NCI-H526 treated with DMSO at 0.1 percent for 48 hours (cell line): Measurements from ENCODE around the gene STK25.
"Not testable (repeated sequence)": the region's sequence is repeated elsewhere in the genome, so short reads cannot be mapped to it uniquely, and the experiment has no call there.

ENCODE experiments used
- DNase-seq: peaks from one replicate; lab custom pipeline; 2025; lab: John Stamatoyannopoulos, UW

STK25 gene

DNA sequence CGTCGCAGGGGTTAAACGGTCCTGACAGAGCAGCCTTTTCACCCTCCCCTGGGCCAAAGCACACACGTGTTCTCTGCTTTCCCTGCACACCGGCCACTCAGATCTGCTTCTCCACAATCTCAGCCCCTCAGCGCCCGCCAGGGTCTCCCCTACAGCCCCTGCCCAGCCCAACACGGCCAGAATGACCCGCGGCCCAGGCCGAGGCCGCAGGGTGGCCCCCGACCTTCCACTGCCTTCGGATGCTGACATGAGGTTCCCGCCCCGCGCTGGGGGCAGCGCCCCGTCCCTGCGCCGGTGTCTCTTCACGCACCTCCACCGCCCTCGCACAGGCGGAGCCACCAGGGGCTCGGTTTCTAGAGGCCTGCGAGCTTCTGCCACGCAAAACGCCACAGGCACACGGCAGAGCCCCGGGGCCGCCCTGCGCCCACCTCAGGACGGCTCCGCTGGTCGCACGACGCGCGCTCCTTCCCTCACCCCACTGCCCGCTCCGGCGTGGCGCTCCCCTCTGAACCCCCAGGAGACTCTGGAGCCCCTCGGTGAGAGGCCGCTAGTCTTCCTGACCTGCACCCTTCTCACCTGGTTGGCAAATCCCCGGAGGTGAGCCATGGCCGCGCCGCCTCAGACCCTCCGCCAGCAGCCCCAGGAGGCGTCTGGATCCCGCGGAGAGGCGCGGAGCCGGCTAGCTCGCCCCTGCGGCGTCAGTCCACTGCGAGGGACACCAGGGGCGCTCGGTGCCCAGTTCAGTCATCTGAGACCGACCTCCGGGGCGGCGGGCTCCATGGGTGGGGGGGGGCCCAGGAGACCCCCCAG lies 749 bp downstream of the STK25 start:
- no peak for DNase-seq

DNA sequence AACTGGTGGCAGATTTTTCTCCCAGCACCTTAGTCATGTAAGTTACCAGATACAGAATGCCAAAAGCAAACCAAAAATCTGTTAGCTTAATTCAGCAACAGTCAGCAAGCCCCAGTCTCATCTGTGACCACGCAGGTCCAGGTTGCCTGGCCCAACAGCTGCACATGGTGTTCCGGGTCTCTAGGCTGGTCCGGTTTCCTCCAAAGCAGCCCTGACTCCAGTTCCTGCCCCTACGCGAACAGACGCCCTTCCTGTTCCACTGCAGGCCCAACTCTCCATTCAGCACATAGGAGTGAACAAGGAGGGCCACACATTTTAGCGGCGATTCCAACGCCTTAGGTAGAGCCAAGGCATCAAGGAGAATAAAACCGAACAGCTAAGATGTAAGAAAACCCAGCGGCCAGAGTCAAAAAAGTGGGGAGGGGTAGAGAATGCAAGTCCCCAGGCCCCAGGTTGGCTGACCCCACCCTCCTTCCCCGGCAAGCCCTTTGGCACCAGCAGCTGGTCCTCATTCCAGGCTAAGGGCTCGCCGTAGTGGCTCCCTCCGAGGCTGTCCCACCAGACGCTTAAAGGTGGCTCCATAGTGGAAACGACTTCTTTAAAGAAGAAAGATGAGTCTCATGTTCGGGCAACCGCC lies 1.5 kb downstream of the STK25 start:
- no peak for DNase-seq

DNA sequence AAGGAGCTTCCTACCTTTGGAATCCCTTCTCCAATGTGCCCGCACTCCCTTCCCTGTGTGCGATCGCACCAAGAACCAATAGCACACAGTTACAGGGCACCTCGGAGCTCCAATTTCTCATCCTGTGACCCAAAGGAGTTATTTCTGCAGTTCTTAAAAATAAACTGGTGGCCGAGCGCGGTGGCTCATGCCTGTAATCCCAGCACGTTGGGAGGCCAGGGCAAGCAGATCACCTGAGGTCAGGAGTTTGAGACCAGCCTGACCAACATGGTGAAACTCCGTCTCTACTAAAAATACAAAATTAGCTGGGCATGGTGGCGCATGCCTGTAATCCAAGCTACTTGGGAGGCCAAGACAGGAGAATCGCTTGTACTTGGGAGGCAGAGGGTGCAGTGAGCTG lies 2.1 kb downstream of the STK25 start:
- not testable (repeated sequence) for DNase-seq

DNA sequence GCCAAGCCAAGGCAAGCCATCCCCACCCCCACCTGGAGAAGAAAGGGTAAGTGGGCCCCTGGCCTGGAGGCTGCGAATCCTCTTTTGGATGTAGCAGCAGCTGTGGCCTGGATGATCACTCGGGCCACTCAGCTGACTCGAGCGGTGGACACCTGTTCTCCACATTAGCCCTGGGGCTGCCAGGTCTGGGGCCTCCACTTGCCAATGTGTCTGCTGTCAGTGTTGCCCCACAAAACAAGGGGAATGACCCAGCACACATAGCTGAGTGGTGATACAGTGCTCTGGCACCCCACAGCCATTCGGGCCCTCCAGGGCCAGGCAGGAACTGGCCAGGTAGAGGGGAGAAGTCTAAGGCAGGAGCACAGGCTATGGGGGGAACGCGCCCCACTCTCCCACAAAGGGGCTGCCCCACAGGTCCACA lies 2.6 kb downstream of the STK25 start:
- no peak for DNase-seq

DNA sequence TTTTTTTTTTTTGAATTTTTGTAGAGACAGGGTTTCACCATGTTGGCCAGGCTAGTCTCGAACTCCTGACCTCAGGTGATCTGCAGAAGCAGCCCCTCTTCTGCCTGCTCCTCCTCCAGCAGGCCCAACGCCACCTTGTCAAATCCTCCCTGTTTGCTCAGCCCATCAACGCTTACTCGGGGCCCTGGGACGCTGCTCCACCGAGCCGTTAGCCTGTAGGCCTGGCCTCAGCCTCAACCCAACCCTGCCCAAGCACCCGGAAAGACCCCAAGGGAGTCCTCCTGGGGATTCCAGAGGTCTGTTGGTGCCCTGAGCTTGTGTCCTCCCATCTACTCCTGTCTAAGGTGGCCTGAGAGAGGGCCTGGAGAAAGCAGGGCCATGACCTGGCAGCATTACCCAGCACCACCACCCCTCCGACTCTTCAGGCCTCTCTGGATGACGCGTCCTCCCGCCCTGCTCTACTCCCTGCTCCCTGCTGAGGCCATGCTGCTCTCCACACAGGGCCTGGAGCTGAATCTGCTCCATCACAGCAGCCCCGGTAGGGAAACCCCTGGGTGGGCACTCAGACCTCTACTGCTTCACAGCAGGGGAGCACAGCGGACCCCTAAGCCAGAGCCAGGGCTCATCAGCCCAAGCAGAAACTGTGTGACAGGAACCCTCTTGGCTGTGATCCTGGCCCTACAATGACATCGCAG lies 3.2 kb downstream of the STK25 start:
- DNase-seq, result no peak

DNA sequence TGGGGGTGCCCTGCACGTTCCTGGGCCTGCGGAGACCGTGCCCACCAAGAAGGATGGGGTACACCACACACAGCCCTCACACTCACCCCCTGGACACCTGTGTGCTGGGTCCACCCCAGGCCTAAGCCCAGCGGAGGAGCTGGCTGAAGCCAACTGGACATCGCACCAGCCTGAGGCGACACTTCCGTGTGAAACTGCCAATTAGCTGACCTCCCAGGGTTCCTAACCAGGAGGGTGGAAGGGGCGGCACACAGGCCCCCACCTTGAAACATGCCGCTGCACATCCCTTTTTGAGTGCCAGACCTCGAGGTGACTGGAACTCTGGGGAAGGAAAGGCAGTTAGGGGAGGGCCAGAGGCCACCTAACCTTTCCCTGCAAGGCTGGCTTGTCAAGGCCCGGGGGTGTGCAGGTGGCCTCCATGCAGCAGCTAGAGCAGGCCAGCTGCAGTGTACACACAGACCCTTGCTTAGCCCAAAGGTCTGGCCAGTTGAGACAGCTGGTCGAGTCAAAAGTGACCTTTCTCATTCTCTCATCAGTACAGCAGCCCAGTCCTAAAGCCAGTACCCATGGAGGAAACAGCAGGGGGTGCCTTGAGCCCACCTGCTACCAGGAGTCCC lies 4.5 kb downstream of the STK25 start:
- DNase-seq, result no peak

DNA sequence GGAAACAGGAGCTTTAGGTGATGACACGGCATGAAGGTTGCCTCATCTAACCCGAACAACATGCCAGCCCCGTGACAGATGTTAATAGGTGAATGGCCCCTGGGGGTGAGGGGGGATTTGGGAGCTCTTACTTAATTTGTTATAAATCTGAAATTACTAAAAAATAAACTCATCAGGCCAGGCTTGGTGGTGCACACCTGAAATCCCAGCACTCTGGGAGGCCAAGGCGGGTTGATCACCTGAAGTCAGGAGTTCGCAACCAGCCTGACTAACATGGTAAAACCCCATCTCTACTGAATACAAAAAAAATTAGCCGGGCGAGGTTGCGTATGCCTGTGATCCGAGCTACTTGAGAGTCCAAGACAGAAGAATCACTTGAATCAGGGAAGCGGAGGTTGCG lies 6.1 kb downstream of the STK25 start:
- DNase-seq, result no peak

DNA sequence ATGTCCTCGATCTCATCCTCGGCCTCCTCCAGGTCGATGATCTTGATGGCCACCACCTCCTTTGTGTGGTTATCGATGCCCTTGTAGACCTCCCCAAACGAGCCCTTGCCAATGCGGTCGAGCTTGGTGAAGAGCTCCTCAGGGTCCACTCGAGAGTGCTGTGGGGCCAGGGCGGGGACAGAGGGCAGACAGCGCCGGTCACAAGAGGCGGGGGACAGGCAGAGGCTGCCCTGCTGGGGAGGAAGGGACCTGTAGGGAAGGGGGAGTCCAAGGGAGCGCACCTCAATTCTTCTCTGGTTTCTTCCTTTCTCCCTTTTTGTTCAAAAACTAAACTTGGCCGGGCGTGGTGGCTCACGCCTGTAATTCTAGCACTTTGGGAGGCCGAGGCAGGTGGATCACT lies 6.8 kb downstream of the STK25 start:
- DNase-seq, result no peak

DNA sequence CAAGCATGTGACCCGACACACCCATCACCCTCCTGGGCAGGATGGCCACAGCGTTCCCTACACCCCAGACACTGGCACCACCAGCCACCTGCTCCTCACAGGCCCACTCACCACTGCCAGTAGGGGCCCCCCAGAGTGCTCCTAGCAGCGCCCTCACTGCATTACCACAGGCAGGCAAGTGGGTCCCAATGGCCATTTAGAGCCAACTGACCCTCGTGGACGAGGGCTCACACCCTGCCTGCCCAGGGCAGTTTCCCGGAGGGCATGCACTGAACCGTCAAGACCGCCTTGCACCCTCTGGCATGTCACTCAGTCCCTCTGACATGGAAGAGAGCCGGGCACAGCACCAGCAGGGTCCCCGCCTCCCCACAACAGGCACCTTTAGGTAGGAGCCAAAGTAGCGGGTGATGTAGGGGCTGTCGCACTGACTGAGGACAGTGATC lies 7.3 kb downstream of the STK25 start:
- DNase-seq, result no peak

DNA sequence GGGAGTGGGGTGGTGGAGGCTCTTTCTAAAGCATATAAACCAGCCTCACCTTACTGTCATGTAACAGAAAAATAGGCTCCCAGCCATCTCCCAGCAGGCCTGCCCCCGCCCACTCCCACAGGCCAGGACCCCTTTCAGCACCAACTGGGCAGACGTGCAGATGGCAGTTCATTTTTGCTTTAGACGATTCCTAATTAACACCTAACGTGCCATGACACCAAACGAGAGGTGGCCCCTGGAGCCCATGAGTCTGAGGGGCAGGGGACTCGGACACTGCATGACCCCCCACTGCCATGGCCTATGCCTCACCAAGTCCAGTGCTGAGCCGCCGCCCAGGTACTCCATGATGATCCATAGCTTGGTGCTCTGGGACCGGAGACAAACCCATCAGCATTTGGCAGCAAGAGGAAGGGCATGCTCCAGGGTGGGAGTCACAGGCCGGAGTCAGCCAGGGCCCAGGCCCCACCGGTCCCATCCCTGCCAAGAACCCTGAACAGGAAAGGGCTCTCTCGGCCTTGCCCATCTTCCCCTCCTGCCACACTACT lies 7.9 kb downstream of the STK25 start:
- DNase-seq, result no peak

DNA sequence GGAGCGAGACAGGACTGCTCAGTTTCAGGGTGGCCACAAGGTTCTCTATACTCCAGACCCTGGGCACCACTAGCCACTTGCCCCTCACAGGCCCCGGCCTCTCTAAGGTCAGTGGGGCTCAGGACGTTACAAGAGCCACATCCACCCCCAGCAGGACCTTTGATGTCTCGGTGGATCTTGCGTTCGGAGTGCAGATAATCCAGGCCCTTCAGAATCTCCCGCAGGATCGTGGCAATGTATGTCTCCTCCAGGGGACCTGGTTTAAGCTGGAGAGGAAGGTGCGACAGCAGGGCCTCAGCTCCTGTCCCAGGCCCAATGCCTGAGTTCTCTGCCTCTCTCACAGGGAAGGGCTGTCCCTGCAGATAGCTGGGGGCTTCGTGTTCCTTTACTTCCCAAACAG lies 8.4 kb downstream of the STK25 start:
- no peak for DNase-seq

DNA sequence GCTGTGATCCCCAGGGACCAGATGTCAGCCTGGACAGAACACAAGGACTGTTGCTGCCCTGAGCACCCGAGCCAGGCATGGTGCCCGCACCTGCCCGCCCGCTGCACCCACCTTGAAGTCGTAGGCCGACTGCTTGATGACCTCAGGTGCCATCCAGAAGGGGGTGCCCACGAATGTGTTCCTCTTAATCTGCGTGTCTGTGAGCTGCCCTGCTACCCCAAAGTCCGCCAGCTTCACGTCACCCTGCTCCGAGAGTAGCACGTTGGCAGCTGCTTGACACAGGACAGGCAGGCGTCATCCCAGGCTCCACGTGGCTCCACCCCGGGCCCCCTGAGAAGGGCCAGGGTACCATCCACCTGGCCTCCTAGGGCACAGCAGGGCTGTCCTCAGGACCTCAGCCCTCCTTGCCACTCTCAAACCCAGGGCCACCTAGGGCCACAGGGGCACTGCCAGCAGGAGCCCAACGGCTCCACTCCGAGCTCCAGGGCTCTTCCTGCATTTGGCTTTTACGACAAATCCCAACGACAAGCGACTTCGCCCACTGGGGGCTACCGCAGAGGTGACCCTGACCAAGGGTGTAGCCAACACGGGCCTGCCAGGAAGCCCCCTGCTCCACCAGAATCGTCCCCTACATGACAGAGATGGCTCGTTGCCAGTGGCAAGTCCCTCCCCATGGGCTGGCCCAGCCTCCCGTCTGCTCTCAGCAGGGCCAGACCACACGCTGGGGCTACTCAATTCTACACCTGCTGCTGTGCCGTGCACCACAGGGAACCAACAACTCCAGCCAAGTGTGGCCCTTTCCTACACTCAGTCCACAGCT lies 9.0 kb downstream of the STK25 start:
- no peak for DNase-seq

DNA sequence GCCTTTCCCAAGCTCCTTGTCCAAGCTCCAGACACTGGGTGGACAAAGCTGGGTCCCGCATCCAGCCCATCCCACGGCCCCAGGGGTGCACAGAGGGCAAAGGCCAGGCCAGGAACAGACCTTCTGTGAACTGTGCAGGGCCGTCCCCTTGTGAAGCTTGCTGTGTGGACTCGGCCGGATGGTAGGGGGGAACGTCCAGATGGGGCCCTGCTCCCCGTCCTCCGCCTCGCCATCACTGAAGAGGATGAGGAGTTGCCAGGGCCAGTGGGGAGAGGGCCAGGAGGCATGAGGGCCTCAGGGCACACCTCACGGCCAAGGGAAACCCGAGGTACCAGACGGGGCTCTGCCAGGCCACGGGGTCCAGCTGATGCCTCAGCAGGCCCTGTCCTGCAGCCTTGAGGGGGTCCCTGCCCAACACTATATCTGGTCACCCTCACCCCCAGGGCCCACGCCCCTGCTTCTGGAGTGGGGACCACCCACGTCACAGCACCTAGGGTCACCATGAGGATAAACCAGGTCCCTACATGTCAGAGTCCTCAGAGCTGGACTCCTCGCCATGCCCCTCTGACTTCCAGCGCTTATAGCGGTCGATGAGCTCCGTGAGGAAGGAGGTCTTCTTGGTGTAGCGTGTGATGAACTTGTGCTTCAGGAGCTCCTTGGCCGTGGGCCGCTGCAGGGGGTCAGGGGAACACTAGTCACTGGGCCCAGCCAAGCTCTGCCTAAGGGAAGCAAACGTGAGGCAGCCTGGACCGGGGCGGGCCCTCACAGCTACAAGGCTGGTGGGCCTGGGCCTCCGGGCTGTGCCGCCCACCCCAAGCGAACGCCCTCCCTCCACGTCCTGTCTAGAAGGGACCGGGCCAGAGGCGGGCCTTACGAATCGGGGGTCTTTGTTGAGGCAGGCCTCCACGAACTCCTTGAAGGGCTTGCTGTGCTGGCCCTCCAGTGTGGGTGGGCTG lies 10.0 kb downstream of the STK25 start:
- DNase-seq, result no peak

DNA sequence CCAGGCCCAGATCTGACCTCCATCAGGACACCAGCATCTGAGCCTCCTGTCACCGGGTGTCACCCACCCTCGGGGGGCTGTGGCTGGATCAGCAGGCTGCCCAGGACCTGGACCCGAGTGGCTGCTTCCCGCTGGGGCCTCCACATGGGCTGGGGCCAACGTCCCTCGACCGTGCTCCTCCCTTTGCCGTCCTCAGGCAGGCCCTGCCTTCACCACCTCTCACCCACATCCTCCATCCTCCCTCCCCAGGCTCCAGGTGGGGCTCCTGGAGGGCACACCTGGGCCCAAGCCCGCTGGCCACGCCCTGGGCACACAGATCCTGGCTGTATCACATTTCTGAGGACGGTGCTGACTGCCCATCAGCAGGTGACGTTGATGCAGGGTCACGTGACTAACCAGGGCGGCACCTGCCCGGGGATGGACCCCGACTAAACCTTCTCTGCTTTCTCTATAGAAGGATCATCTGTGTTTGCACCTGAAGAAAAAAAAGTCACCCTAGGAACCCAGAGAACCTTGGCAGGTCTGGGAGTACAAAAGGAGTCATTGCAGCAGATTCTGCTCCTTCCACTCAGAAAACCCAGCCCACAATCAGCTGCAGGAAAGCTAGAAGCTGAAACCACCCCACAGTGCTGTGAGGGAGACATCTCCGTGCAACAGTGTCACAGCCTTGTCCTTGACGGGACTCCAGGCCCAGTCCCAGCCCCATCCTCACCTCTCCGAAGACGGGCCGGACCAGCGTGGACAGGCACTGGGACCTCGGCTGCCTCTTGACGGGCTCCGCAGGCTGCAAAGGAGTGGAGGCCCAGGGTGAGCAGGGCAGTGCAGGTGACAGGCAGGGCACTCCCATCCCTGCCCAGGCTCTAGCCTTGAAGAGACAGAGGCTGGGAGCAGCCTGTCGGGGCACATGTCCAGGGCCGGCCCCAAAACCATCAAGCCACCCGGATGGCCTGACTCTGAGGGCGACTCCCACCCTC lies 11.2 kb downstream of the STK25 start:
- no peak for DNase-seq

DNA sequence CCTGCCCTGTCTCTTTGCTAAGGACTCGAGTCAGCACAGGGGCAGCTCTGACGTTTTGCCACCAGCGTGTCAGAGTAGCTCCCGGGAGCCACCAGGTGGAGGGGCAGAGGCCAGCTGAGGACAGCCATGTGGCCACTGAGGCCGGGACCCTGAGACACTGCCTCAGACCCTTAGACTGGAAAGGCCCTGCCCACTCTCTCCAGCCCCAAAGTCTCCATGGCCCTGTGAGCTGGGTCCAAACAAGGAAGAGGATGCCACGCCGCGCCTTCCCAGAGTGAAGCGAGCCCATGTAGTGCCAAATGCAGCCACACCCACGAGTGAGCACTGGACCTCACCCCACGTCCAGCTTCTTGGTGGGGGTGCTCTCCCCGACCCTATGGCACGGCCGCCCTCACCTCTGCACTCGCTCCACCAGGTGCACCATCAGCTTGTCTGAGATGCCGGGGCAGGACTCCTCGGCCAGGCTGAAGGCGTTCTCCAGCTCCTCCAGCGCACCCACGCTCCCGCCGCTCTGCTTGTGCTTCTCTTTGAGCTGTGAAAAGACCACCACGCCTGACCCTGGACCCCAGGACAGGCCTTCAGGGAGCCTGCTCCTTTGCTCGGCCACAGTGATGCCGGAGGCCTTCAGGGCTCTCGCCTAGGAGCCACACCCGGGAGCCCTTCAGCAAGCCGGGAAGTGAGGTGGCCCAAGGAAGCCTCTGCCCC lies 12.2 kb downstream of the STK25 start:
- DNase-seq, result no peak

DNA sequence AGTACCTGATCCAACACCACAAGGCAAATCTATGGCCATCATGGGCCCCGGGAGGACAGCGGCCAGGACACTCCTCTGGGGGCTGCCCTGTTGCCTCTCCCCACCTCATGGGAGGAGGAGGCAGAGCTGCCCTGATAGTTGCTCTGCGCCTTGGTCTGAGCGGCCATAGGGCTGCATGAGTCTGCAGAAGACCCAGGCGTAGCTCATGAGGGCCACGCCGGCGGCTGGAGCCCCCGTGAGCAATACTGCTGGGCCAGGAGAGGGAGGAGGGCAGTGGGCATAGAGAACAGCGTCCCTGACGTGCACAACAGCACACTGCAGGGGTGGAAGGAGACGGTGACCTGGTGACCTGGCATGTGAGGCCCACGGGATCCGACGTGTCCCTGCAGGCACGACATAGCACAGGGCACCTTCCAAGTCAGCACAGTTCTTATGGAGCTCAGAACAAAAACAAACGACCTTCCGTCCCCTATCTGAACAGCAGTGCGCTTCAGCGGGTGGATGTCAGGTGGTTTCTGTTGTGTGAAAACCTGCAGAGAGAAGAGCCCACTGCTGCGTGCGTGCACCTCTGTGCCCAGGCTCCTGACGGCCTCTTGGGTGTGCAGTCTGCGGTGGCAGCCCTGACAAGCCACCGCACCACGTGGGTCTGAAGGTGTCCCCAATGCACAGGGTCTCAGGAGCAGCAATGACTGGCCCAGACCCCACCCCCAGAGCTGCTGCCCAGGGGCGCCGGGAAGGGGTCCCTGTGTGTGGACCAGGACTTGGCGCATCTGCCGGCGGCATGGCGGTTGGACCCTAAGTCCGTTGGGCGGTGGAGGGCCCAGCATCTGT lies 13.0 kb downstream of the STK25 start:
- DNase-seq, result no peak

DNA sequence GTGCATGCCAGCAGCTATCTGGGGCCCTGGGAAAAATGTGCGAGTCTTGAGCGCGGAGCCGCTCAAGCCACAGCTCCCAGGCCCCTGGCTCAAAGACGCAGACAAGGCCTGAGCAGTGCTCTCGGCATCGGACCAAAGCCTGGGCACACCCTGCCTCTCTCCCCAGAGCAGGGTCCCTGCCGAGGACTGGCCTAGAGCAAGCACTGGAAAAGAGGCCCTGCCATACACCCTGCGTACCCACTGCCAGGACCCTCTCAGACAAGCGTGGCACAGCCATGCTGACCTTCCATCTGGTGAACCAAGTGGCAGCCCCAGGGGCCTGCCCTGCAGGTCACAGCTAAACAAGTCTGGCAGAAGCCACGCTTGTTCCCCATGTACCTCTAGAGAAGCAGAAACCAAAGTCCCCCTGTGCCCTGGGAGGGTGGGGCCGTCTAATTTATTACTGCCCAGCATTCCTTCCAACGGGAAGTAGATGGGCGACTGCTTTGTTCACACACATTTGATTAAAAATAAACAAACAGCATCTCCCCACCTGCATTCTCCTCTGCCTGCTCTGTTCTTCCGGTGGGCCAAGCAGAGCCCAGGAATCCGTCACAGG lies 14.0 kb downstream of the STK25 start:
- DNase-seq, result no peak
